ENCODE measurements around the gene CAPNS2. TPM values are rescaled to one million over a fixed set of nuclear protein-coding genes. Genes with fewer than 3 reads are reported as not detected.

The CAPNS2 gene
- total RNA-seq, 2 experiments from 2014 or later, result not detected

DNA sequence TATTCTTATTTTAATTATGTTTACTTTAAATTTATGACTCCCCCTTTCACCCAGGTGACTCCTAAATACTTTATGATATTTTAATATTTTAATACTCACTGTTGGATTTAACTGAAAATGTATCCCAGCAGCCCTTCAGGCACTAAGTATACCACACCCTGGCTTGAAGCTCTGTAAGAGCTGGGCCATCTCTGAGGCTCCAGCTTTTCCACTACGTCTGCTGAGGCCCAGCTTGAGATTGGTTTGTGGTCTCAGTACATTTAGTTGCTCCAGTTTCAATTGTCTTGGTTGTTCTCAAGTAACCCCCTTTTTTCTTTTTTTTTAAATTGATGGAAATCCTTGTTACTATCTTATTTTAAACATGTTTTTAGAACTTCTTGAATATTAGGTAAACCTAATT is 27.0 kb upstream of the CAPNS2 start:
- ATAC-seq (ENCODE audit: poor library complexity) (no peak), DNase-seq (no peak)
- Mint-ChIP-seq H3K27ac (no peak overlapping the region), H3K4me1 (ENCODE audit: low read depth) (no peaks in the 10 kb centered on the region), H3K27me3 (peaks cover 3% of the 10 kb centered on the region), H3K4me3 (no peak overlapping the region), H3K9me3 (no peaks in the 10 kb centered on the region), H3K36me3 (ENCODE audit: low read depth) (no peaks in the 10 kb centered on the region)
- CTCF ChIA-PET, result no interaction called here
- Histone ChIP-seq H3K36me3 (ENCODE audit: insufficient read depth, low read length) (no peaks in the 10 kb centered on the region), H3K4me1 (ENCODE audit: insufficient read depth, low read length) (no peaks in the 10 kb centered on the region), H3K27ac (ENCODE audit: low read depth in 1 of 2, low read length in 2 of 2) (no peak overlapping the region), H3K27me3 (ENCODE audit: control insufficient read depth in 1 of 2, insufficient read depth in 2 of 2, low read length in 2 of 2) (no peaks in the 10 kb centered on the region), H3K4me3 (ENCODE audit: low read length) (no peak overlapping the region), H3K9me3 (ENCODE audit: control insufficient read depth in 1 of 2, insufficient read depth in 1 of 2, low read length in 2 of 2) (no peaks in the 10 kb centered on the region)
- TF ChIP-seq, protein P1, sequence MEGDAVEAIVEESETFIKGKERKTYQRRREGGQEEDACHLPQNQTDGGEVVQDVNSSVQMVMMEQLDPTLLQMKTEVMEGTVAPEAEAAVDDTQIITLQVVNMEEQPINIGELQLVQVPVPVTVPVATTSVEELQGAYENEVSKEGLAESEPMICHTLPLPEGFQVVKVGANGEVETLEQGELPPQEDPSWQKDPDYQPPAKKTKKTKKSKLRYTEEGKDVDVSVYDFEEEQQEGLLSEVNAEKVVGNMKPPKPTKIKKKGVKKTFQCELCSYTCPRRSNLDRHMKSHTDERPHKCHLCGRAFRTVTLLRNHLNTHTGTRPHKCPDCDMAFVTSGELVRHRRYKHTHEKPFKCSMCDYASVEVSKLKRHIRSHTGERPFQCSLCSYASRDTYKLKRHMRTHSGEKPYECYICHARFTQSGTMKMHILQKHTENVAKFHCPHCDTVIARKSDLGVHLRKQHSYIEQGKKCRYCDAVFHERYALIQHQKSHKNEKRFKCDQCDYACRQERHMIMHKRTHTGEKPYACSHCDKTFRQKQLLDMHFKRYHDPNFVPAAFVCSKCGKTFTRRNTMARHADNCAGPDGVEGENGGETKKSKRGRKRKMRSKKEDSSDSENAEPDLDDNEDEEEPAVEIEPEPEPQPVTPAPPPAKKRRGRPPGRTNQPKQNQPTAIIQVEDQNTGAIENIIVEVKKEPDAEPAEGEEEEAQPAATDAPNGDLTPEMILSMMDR (IDR thresholded peaks at IDR 0.05), result no peak
- POLR2A ChIA-PET, result no interaction called here
- intact Hi-C loops (cut with DNase I, micrococcal nuclease), result no loop called here

DNA sequence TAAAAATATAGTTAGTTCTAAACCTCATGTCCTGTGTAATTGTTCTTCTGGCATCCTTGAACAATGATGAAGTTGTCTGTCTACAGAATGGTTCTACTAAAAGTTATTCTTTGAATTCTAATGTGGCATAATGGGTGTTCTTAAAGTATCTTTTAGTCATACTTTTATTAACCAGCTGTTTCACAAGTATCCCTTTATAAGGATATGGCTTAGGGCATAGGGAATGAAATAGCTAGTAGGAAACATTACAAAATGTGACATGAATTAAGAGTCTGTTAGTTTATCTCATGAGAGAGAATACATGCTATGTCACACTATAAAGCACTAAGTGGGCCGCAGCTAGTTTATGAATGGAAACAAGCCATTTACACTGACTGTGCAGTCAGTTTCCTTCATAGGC is 26.3 kb upstream of the CAPNS2 start:
- Histone ChIP-seq H3K27ac (ENCODE audit: low read depth in 1 of 2, low read length in 2 of 2) (no peak overlapping the region), H3K36me3 (ENCODE audit: insufficient read depth, low read length) (no peaks in the 10 kb centered on the region), H3K4me1 (ENCODE audit: insufficient read depth, low read length) (no peaks in the 10 kb centered on the region), H3K4me3 (ENCODE audit: low read length) (no peak overlapping the region), H3K9me3 (ENCODE audit: control insufficient read depth in 1 of 2, insufficient read depth in 1 of 2, low read length in 2 of 2) (no peaks in the 10 kb centered on the region), H3K27me3 (ENCODE audit: control insufficient read depth in 1 of 2, insufficient read depth in 2 of 2, low read length in 2 of 2) (no peaks in the 10 kb centered on the region)
- Mint-ChIP-seq H3K4me1 (ENCODE audit: low read depth) (no peaks in the 10 kb centered on the region), H3K36me3 (ENCODE audit: low read depth) (no peaks in the 10 kb centered on the region), H3K4me3 (no peak overlapping the region), H3K9me3 (no peaks in the 10 kb centered on the region), H3K27ac (no peak overlapping the region), H3K27me3 (no peaks in the 10 kb centered on the region)
- intact Hi-C loops (cut with DNase I, micrococcal nuclease), result no loop called here
- TF ChIP-seq, protein P1 (IDR thresholded peaks at IDR 0.05), result no peak
- ChIA-PET CTCF (no interaction called here), POLR2A (no interaction called here)
- DNase-seq (no peak), ATAC-seq (ENCODE audit: poor library complexity) (no peak)

DNA sequence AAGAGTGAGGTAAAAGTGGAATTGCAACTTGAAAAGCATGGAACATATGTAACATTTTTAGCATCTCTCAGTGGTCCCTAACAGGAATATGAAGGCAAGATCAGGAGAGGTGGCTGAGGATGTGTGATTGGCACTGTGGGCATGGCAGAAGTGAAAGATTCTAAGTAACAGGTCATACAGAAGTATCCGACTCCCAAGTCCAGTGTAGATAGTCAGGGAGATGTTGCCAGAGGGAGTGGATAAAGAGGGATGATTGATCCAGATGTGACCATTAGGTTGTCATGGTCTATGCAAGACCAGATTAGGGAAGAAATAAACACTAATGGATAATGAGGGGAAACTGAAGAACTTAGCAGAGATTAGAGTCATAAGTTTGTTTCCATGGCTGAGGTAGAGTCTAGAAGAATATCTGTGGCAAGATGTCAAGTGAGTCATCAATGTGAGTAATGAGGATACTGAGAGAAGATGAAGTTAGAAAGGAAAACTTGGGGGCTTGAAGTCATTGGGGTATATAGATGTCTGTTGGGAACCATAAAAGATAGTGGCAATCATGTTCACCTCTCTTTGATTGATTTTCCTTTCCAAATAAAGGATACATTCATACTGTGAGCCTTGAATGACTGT is 23.9 kb upstream of the CAPNS2 start:
- Histone ChIP-seq H3K27ac (ENCODE audit: low read depth in 1 of 2, low read length in 2 of 2) (no peak overlapping the region), H3K4me1 (ENCODE audit: insufficient read depth, low read length) (no peaks in the 10 kb centered on the region), H3K4me3 (ENCODE audit: low read length) (no peak overlapping the region), H3K9me3 (ENCODE audit: control insufficient read depth in 1 of 2, insufficient read depth in 1 of 2, low read length in 2 of 2) (no peaks in the 10 kb centered on the region), H3K36me3 (ENCODE audit: insufficient read depth, low read length) (no peaks in the 10 kb centered on the region), H3K27me3 (ENCODE audit: control insufficient read depth in 1 of 2, insufficient read depth in 2 of 2, low read length in 2 of 2) (no peaks in the 10 kb centered on the region)
- peak in 1 of 14 experiments; percentile 2 for DNase-seq
- no peaks in the 10 kb centered on the region for H3K36me3 Mint-ChIP-seq (ENCODE audit: low read depth)
- H3K9me3 Mint-ChIP-seq, result no peaks in the 10 kb centered on the region
- no peak overlapping the region for H3K27ac Mint-ChIP-seq
- ChIA-PET POLR2A (no interaction called here), CTCF (no interaction called here)
- TF ChIP-seq, protein P1 (IDR thresholded peaks at IDR 0.05), result no peak
- intact Hi-C loops (cut with DNase I, micrococcal nuclease), result no loop called here
- no peak overlapping the region for H3K4me3 Mint-ChIP-seq
- H3K4me1 Mint-ChIP-seq (ENCODE audit: low read depth), result no peaks in the 10 kb centered on the region
- no peak for ATAC-seq (ENCODE audit: poor library complexity)
- no peaks in the 10 kb centered on the region for H3K27me3 Mint-ChIP-seq
